Left ventricle myocardium superior (tissue), 1 donor: ENCODE results near the gene LCLAT1. TPM values are rescaled to one million over a fixed set of nuclear protein-coding genes. Genes with fewer than 3 reads are reported as not detected.

Experiments used
- total RNA-seq: library from RNA; stranded (reverse); fragmentation: NEBNext Ultra II Directional; extraction: Animal tissue kit (Norgen Biotek cat#: 25700); gene quantifications from one replicate; pipeline ENCODE4 v1.2.1, GENCODE V29; 2021
- donor health status: DM: no; HTN: yes; CAD: no; lungs with severe emphysema.

Gene LCLAT1
- total RNA-seq, 1 donor from 2014 or later: 33.9 TPM

Other genes starting within 250 kb of the LCLAT1 start
- gene LBH, start 215.7 kb upstream of the LCLAT1 start, total RNA-seq: 129 TPM